Mesodermal cell (in vitro differentiated cells): Measurements from ENCODE around the gene POR.
"Not testable (repeated sequence)": the region's sequence is repeated elsewhere in the genome, so short reads cannot be mapped to it uniquely, and the experiment has no call there.

Experiments used
- H3K27ac ChIP-seq: 2 replicates; pipeline ENCODE4 v1.7.0; 2013; ENCODE audit warnings: mild to moderate bottlenecking, low read depth, low read length, moderate library complexity; ENCODE audit not compliant: severe bottlenecking
- H3K36me3 ChIP-seq: 2 replicates; pipeline ENCODE4 v1.7.1; 2013; ENCODE audit warnings: mild to moderate bottlenecking, low read length, moderate library complexity; ENCODE audit not compliant: control insufficient read depth, insufficient read depth
- H3K4me1 ChIP-seq: one replicate; pipeline ENCODE4 v1.7.1; 2013; ENCODE audit warnings: mild to moderate bottlenecking, low read length; ENCODE audit not compliant: insufficient read depth, control insufficient read depth, poor library complexity, severe bottlenecking
- H3K4me3 ChIP-seq: 2 replicates; pipeline ENCODE4 v1.7.0; 2013; ENCODE audit warnings: low read length, control low read depth, mild to moderate bottlenecking; ENCODE audit not compliant: insufficient read depth, poor library complexity, severe bottlenecking; ENCODE audit errors: extremely low read depth
- H3K9me3 ChIP-seq: 2 replicates; pipeline ENCODE4 v1.7.1; 2013; ENCODE audit warnings: mild to moderate bottlenecking, low read length, moderate library complexity; ENCODE audit not compliant: control insufficient read depth
- WGBS, 2 experiments: methylation state at CpG; one replicate each; pipeline ENCODE4 v1.1.5; 2013; ENCODE audit warnings: missing lambda C conversion rate in 2 of 2; ENCODE audit not compliant: insufficient coverage in 2 of 2; 5-methylcytosine and 5-hydroxymethylcytosine counted together

POR gene

GRCh38 chr7:75994388-75995051, 79.6 kb downstream of the POR start, which contains the start of gene TMEM120A:
TMEM120A (minus strand) TSS chr7:75994595; CDS start chr7:75994570, 25 bp downstream.
- Histone ChIP-seq H3K9me3 (no peaks in the 10 kb centered on the region), H3K36me3 (peaks cover 31% of the 10 kb centered on the region), H3K4me1 (peaks cover 17% of the 10 kb centered on the region), H3K4me3 (peak within 1 kb of the TSS; percentile 68), H3K27ac (peak within 1 kb of the TSS; percentile 74)
- 4 to 9% methylated on average over 39 to 45 of the region's 51 CpGs for WGBS, 2 experiments

- H3K27ac ChIP-seq, result peak overlapping the region; percentile 62
- 67 to 68% methylated on average over 4 to 6 of the region's 11 CpGs for whole genome bisulfite sequencing, 2 experiments
Measured at GRCh38 chr7:75995052-75995471, 80.1 kb downstream of the POR start.

GRCh38 chr7:75995996-75996395, 81.0 kb downstream of the POR start:
- WGBS, 2 experiments, result 92 to 97% methylated on average over 5 of the region's 5 CpGs

More at GRCh38 chr7:75995052-75995471, 80.1 kb downstream of the POR start:
- Histone ChIP-seq H3K4me1 (peaks cover 16% of the 10 kb centered on the region), H3K4me3 (peak overlapping the region; percentile 68), H3K9me3 (no peaks in the 10 kb centered on the region), H3K36me3 (peaks cover 31% of the 10 kb centered on the region)

GRCh38 chr7:75996476-75996875, 81.5 kb downstream of the POR start:
- 84 to 87% methylated on average over 3 to 4 of the region's 4 CpGs for WGBS, 2 experiments
- peaks cover 11% of the 10 kb centered on the region for H3K4me1 ChIP-seq
- peaks cover 39% of the 10 kb centered on the region for H3K36me3 ChIP-seq
- no peaks in the 10 kb centered on the region for H3K9me3 ChIP-seq
- no peak overlapping the region for H3K4me3 ChIP-seq
- no peak overlapping the region for H3K27ac ChIP-seq

More at GRCh38 chr7:75995996-75996395, 81.0 kb downstream of the POR start:
- H3K4me1 ChIP-seq, result peaks cover 12% of the 10 kb centered on the region
- no peak overlapping the region for H3K4me3 ChIP-seq
- H3K9me3 ChIP-seq, result no peaks in the 10 kb centered on the region
- no peak overlapping the region for H3K27ac ChIP-seq
- peaks cover 39% of the 10 kb centered on the region for H3K36me3 ChIP-seq

GRCh38 chr7:75998038-75998437, 83.1 kb downstream of the POR start:
- Histone ChIP-seq H3K9me3 (no peaks in the 10 kb centered on the region), H3K4me3 (no peak overlapping the region), H3K36me3 (peaks cover 43% of the 10 kb centered on the region), H3K4me1 (peaks cover 11% of the 10 kb centered on the region), H3K27ac (no peak overlapping the region)
- 88 to 96% methylated on average over 1 of the region's 1 CpG for WGBS, 2 experiments

- Histone ChIP-seq H3K4me1 (no peaks in the 10 kb centered on the region), H3K36me3 (peaks cover 50% of the 10 kb centered on the region), H3K4me3 (no peak overlapping the region), H3K27ac (no peak overlapping the region), H3K9me3 (no peaks in the 10 kb centered on the region)
- whole genome bisulfite sequencing, 2 experiments, result 95 to 96% methylated on average over 11 of the region's 11 CpGs
Measured at GRCh38 chr7:76000566-76000965, 85.6 kb downstream of the POR start.

GRCh38 chr7:76002139-76002538, 87.2 kb downstream of the POR start:
- H3K9me3 ChIP-seq, result no peaks in the 10 kb centered on the region
- no peak overlapping the region for H3K4me3 ChIP-seq
- H3K27ac ChIP-seq, result no peak overlapping the region
- 93 to 96% methylated on average over 3 to 5 of the region's 6 CpGs for WGBS, 2 experiments
- peaks cover 38% of the 10 kb centered on the region for H3K36me3 ChIP-seq
- no peaks in the 10 kb centered on the region for H3K4me1 ChIP-seq

GRCh38 chr7:76002822-76003221, 87.9 kb downstream of the POR start:
- Histone ChIP-seq H3K4me3 (no peak overlapping the region), H3K27ac (no peak overlapping the region), H3K9me3 (no peaks in the 10 kb centered on the region), H3K4me1 (no peaks in the 10 kb centered on the region), H3K36me3 (peaks cover 34% of the 10 kb centered on the region)
- WGBS, 2 experiments, result 83 to 84% methylated on average over 1 to 2 of the region's 3 CpGs

GRCh38 chr7:76003351-76003750, 88.4 kb downstream of the POR start:
- Histone ChIP-seq H3K36me3 (peaks cover 30% of the 10 kb centered on the region), H3K4me1 (peaks cover 2% of the 10 kb centered on the region), H3K9me3 (no peaks in the 10 kb centered on the region), H3K27ac (no peak overlapping the region), H3K4me3 (no peak overlapping the region)
- WGBS, 2 experiments, result 88 to 96% methylated on average over 10 of the region's 10 CpGs

- 93 to 100% methylated on average over 2 of the region's 4 CpGs for WGBS, 2 experiments
- not testable (repeated sequence) for H3K4me1 ChIP-seq, H3K9me3 ChIP-seq, H3K4me3 ChIP-seq, H3K27ac ChIP-seq
- peaks cover 30% of the 10 kb centered on the region for H3K36me3 ChIP-seq
Measured at GRCh38 chr7:76005004-76005403, 90.0 kb downstream of the POR start.

- Histone ChIP-seq H3K27ac (no peak overlapping the region), H3K4me3 (no peak overlapping the region), H3K4me1 (peaks cover 2% of the 10 kb centered on the region), H3K9me3 (no peaks in the 10 kb centered on the region), H3K36me3 (peaks cover 17% of the 10 kb centered on the region)
- 64 to 74% methylated on average over 4 to 7 of the region's 8 CpGs for WGBS, 2 experiments
Measured at GRCh38 chr7:76008156-76008687, 93.3 kb downstream of the POR start.
